ENCODE data around the gene GNRH2.

DNA sequence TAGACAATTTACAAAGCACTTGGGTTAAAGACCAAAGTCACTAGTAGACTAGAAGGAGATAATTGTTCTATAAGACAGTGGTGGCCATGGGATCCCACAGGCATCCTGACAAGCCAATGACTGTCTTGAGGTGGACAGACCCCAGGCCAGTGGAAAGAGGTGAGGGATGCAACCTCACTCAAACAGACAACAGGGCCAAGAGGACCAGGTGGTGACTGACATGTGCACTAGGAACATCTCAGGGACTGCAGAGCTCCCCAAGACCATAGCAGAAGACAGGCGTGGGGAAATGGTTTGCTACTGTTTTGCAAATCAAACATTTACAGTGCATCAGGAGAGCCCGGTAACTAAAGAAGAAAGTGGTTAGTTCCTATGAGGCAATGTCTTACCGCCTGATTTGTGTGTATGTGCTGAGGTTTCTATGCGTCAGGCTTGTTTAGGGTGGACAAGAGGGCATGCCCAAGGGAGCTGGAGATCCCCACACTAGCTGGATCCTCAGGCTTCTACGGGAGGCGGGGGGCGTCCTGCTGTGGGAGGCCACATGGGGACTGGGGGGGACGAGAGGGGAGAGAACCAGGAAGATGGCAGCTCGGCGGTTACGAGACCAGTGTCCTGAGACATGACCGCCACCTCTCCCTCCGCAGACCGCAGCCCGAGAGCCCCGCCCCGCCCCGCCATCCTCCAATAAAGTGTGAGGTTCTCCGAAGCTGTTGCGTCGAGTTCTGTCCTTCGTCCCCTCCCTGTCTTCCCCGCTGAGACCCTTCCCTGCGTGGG, 1.8 kb downstream of the GNRH2 start:
- TF ChIP-seq FOS (IDR thresholded peaks at IDR 0.05; ENCODE audit: borderline replicate concordance, insufficient read depth, low read length) (no peak), JUN (IDR thresholded peaks at IDR 0.05; ENCODE audit: borderline replicate concordance, insufficient read depth, insufficient read length, low read depth) (no peak), POLR2A (IDR thresholded peaks at IDR 0.05; ENCODE audit: low read depth, low read length) (no peak), POLR2AphosphoS5 (IDR thresholded peaks at IDR 0.05; ENCODE audit: insufficient read depth, low read depth, low read length) (no peak), EZH2 (IDR thresholded peaks at IDR 0.05; ENCODE audit: borderline replicate concordance, low read depth, low read length, severe bottlenecking) (no peak), MYC (IDR thresholded peaks at IDR 0.05; ENCODE audit: low read depth, low read length) (no peak), GATA2 (IDR thresholded peaks at IDR 0.05; ENCODE audit: insufficient read depth, insufficient read length, low read depth, low read length) (no peak)
- TF ChIP-seq, protein P1, sequence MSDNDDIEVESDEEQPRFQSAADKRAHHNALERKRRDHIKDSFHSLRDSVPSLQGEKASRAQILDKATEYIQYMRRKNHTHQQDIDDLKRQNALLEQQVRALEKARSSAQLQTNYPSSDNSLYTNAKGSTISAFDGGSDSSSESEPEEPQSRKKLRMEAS (IDR thresholded peaks at IDR 0.05; ENCODE audit: insufficient read depth, insufficient read length), result no peak
- TF ChIP-seq, protein P2, sequence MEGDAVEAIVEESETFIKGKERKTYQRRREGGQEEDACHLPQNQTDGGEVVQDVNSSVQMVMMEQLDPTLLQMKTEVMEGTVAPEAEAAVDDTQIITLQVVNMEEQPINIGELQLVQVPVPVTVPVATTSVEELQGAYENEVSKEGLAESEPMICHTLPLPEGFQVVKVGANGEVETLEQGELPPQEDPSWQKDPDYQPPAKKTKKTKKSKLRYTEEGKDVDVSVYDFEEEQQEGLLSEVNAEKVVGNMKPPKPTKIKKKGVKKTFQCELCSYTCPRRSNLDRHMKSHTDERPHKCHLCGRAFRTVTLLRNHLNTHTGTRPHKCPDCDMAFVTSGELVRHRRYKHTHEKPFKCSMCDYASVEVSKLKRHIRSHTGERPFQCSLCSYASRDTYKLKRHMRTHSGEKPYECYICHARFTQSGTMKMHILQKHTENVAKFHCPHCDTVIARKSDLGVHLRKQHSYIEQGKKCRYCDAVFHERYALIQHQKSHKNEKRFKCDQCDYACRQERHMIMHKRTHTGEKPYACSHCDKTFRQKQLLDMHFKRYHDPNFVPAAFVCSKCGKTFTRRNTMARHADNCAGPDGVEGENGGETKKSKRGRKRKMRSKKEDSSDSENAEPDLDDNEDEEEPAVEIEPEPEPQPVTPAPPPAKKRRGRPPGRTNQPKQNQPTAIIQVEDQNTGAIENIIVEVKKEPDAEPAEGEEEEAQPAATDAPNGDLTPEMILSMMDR (IDR thresholded peaks at IDR 0.05; ENCODE audit: extremely low read depth in 1 of 2, insufficient read depth in 1 of 2, low read depth in 1 of 2, low read length in 2 of 2), result no peak
